ENCODE data around the gene TMEM156.

TMEM156 gene

GRCh38 chr4:38983291-38983690 is 48.9 kb downstream of the TMEM156 start:
- Histone ChIP-seq H3K4ac (ENCODE audit: low read depth, low read length) (no peak overlapping the region), H4K5ac (ENCODE audit: low read length) (no peak overlapping the region), H3K4me1 (ENCODE audit: control insufficient read depth, low read depth, low read length) (no peaks in the 10 kb centered on the region), H3K56ac (ENCODE audit: low read length) (no peak overlapping the region), H3K18ac (ENCODE audit: low read length) (no peak overlapping the region), H3K4me2 (ENCODE audit: low read length) (no peak overlapping the region), H2BK15ac (replicated peaks; ENCODE audit: low read depth) (no peak overlapping the region), H3K36me3 (ENCODE audit: control insufficient read depth, insufficient read depth, low read length) (no peaks in the 10 kb centered on the region), H3K79me1 (ENCODE audit: low read length) (no peaks in the 10 kb centered on the region), H2BK120ac (ENCODE audit: low read depth, low read length) (no peak overlapping the region), H3K4me3 (ENCODE audit: low read length) (no peak overlapping the region), H3K27me3 (ENCODE audit: insufficient read depth, low read length, poor library complexity) (no peaks in the 10 kb centered on the region), H3K27ac (ENCODE audit: low read depth, low read length) (no peak overlapping the region), H2BK5ac (ENCODE audit: low read length) (no peak overlapping the region), H3K9ac (ENCODE audit: low read length) (no peak overlapping the region), H4K8ac (ENCODE audit: low read depth, low read length) (no peak overlapping the region), H2AK5ac (ENCODE audit: low read length) (no peak overlapping the region), H3K79me2 (ENCODE audit: control insufficient read depth, insufficient read depth, low read length) (no peaks in the 10 kb centered on the region), H3K23ac (ENCODE audit: low read length) (no peak overlapping the region)
- no CpG with 5 or more reads among the region's 6 CpGs for WGBS (ENCODE audit: extremely low coverage, insufficient coverage, low lambda C conversion rate)
- no peak for DNase-seq

- Histone ChIP-seq H3K4me3 (ENCODE audit: low read length) (no peak overlapping the region), H2BK120ac (ENCODE audit: low read depth, low read length) (no peak overlapping the region), H3K18ac (ENCODE audit: low read length) (no peak overlapping the region), H3K36me3 (ENCODE audit: control insufficient read depth, insufficient read depth, low read length) (no peaks in the 10 kb centered on the region), H4K5ac (ENCODE audit: low read length) (no peak overlapping the region), H3K4ac (ENCODE audit: low read depth, low read length) (no peak overlapping the region), H2BK15ac (replicated peaks; ENCODE audit: low read depth) (no peak overlapping the region), H3K4me1 (ENCODE audit: control insufficient read depth, low read depth, low read length) (no peaks in the 10 kb centered on the region), H3K9ac (ENCODE audit: low read length) (no peak overlapping the region), H3K27ac (ENCODE audit: low read depth, low read length) (no peak overlapping the region), H3K23ac (ENCODE audit: low read length) (no peak overlapping the region), H3K56ac (ENCODE audit: low read length) (no peak overlapping the region), H3K27me3 (ENCODE audit: insufficient read depth, low read length, poor library complexity) (no peaks in the 10 kb centered on the region), H2AK5ac (ENCODE audit: low read length) (no peak overlapping the region), H4K8ac (ENCODE audit: low read depth, low read length) (no peak overlapping the region), H3K4me2 (ENCODE audit: low read length) (no peak overlapping the region), H2BK5ac (ENCODE audit: low read length) (no peak overlapping the region), H3K79me1 (ENCODE audit: low read length) (no peaks in the 10 kb centered on the region), H3K79me2 (ENCODE audit: control insufficient read depth, insufficient read depth, low read length) (no peaks in the 10 kb centered on the region)
- no peak for DNase-seq
- no CpG with 5 or more reads among the region's 5 CpGs for WGBS (ENCODE audit: extremely low coverage, insufficient coverage, low lambda C conversion rate)
Measured at GRCh38 chr4:38982361-38983095, 49.7 kb downstream of the TMEM156 start.

GRCh38 chr4:38980903-38981676 is 51.1 kb downstream of the TMEM156 start:
- H3K9ac ChIP-seq (ENCODE audit: low read length): no peak overlapping the region
- no peak overlapping the region for H2BK15ac ChIP-seq (replicated peaks; ENCODE audit: low read depth)
- H3K23ac ChIP-seq (ENCODE audit: low read length): no peak overlapping the region
- H3K36me3 ChIP-seq (ENCODE audit: control insufficient read depth, insufficient read depth, low read length): no peaks in the 10 kb centered on the region
- H4K5ac ChIP-seq (ENCODE audit: low read length): no peak overlapping the region
- no peaks in the 10 kb centered on the region for H3K4me1 ChIP-seq (ENCODE audit: control insufficient read depth, low read depth, low read length)
- H4K8ac ChIP-seq (ENCODE audit: low read depth, low read length): no peak overlapping the region
- no peak overlapping the region for H2BK5ac ChIP-seq (ENCODE audit: low read length)
- H3K27me3 ChIP-seq (ENCODE audit: insufficient read depth, low read length, poor library complexity): no peaks in the 10 kb centered on the region
- H2BK120ac ChIP-seq (ENCODE audit: low read depth, low read length): no peak overlapping the region
- H3K79me1 ChIP-seq (ENCODE audit: low read length): no peaks in the 10 kb centered on the region
- H3K79me2 ChIP-seq (ENCODE audit: control insufficient read depth, insufficient read depth, low read length): no peaks in the 10 kb centered on the region
- no peak overlapping the region for H3K4me2 ChIP-seq (ENCODE audit: low read length)
- no peak overlapping the region for H3K27ac ChIP-seq (ENCODE audit: low read depth, low read length)
- H3K4ac ChIP-seq (ENCODE audit: low read depth, low read length): no peak overlapping the region
- H3K4me3 ChIP-seq (ENCODE audit: low read length): no peak overlapping the region
- no peak overlapping the region for H3K18ac ChIP-seq (ENCODE audit: low read length)
- no peak overlapping the region for H3K56ac ChIP-seq (ENCODE audit: low read length)
- H2AK5ac ChIP-seq (ENCODE audit: low read length): no peak overlapping the region
- WGBS (ENCODE audit: extremely low coverage, insufficient coverage, low lambda C conversion rate): no CpG with 5 or more reads among the region's 7 CpGs
- DNase-seq: no peak

DNA sequence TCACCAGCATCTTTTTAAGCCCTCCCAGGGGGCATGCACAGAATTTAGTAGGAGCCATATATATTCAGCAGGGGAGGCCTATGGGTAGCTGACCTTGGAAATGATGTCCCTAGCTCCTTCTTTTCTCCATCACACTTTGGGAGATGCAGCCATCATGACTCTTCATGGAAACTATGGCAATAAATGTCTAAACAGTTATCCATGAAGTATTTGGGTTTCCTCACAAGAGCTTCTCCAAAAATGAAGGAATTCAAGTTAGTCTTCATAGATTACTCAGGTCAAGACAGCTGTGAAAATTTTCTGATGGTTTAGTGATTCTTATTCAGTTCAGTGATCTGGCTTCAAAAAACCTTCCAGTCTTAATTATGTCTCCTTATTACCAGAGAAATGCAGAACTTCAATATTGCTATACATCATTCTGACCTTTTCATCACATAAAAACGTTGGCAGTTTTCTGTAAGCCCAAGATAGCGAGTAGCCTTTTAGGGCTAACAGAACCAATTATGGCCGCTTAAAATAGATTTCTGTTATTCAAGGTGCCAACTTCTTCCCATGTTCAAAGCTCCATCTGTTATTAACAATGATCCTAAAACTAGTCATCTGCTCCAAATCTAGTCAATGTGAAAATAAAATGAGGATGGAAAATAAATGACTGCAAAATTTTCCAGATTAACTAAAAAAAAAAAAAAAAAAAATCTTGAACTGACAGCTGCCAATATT is 52.5 kb downstream of the TMEM156 start:
- Histone ChIP-seq H4K8ac (ENCODE audit: low read depth, low read length) (no peak overlapping the region), H4K5ac (ENCODE audit: low read length) (no peak overlapping the region), H2AK5ac (ENCODE audit: low read length) (no peak overlapping the region), H3K18ac (ENCODE audit: low read length) (no peak overlapping the region), H3K27me3 (ENCODE audit: insufficient read depth, low read length, poor library complexity) (no peaks in the 10 kb centered on the region), H3K4me3 (ENCODE audit: low read length) (no peak overlapping the region), H3K4me1 (ENCODE audit: control insufficient read depth, low read depth, low read length) (no peaks in the 10 kb centered on the region), H3K79me2 (ENCODE audit: control insufficient read depth, insufficient read depth, low read length) (no peaks in the 10 kb centered on the region), H3K4me2 (ENCODE audit: low read length) (no peak overlapping the region), H3K4ac (ENCODE audit: low read depth, low read length) (no peak overlapping the region), H3K9ac (ENCODE audit: low read length) (no peak overlapping the region), H2BK120ac (ENCODE audit: low read depth, low read length) (no peak overlapping the region), H3K56ac (ENCODE audit: low read length) (no peak overlapping the region), H3K27ac (ENCODE audit: low read depth, low read length) (no peak overlapping the region), H3K23ac (ENCODE audit: low read length) (no peak overlapping the region), H3K79me1 (ENCODE audit: low read length) (no peaks in the 10 kb centered on the region), H3K36me3 (ENCODE audit: control insufficient read depth, insufficient read depth, low read length) (no peaks in the 10 kb centered on the region), H2BK5ac (ENCODE audit: low read length) (no peak overlapping the region), H2BK15ac (replicated peaks; ENCODE audit: low read depth) (no peak overlapping the region)
- DNase-seq: no peak
- WGBS (ENCODE audit: extremely low coverage, insufficient coverage, low lambda C conversion rate): no CpG with 5 or more reads among the region's 3 CpGs

DNA sequence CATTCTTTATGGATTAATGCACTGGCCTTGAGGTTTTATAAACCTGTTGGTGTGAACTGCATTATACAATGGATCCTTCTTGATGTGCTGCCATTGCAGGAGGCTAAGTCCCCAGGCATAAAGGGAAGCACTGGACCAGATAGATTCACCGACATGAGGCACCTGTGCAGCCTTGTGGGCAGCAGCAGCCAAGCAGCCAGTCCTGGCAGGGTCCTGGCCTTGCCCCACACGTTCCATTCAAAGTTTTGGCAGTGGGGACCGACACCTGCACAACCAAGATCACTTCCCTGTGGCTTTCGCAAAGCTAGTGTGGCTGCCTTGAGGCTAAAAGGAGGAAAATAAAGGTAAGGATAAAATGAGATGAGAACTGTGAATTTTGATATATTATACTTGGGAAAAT is 53.1 kb downstream of the TMEM156 start:
- H3K4me2 ChIP-seq (ENCODE audit: low read length): no peak overlapping the region
- H4K8ac ChIP-seq (ENCODE audit: low read depth, low read length): no peak overlapping the region
- no peak overlapping the region for H2AK5ac ChIP-seq (ENCODE audit: low read length)
- H3K36me3 ChIP-seq (ENCODE audit: control insufficient read depth, insufficient read depth, low read length): no peaks in the 10 kb centered on the region
- H3K9ac ChIP-seq (ENCODE audit: low read length): no peak overlapping the region
- H3K27me3 ChIP-seq (ENCODE audit: insufficient read depth, low read length, poor library complexity): no peaks in the 10 kb centered on the region
- no peak overlapping the region for H3K4me3 ChIP-seq (ENCODE audit: low read length)
- no peaks in the 10 kb centered on the region for H3K79me1 ChIP-seq (ENCODE audit: low read length)
- no CpG with 5 or more reads among the region's 4 CpGs for WGBS (ENCODE audit: extremely low coverage, insufficient coverage, low lambda C conversion rate)
- no peak overlapping the region for H3K56ac ChIP-seq (ENCODE audit: low read length)
- no peak overlapping the region for H3K4ac ChIP-seq (ENCODE audit: low read depth, low read length)
- H4K5ac ChIP-seq (ENCODE audit: low read length): no peak overlapping the region
- H2BK120ac ChIP-seq (ENCODE audit: low read depth, low read length): no peak overlapping the region
- no peak overlapping the region for H3K18ac ChIP-seq (ENCODE audit: low read length)
- no peak for DNase-seq
- no peak overlapping the region for H3K23ac ChIP-seq (ENCODE audit: low read length)
- no peak overlapping the region for H2BK5ac ChIP-seq (ENCODE audit: low read length)
- no peak overlapping the region for H2BK15ac ChIP-seq (replicated peaks; ENCODE audit: low read depth)
- no peak overlapping the region for H3K27ac ChIP-seq (ENCODE audit: low read depth, low read length)
- no peaks in the 10 kb centered on the region for H3K4me1 ChIP-seq (ENCODE audit: control insufficient read depth, low read depth, low read length)
- no peaks in the 10 kb centered on the region for H3K79me2 ChIP-seq (ENCODE audit: control insufficient read depth, insufficient read depth, low read length)

Measured in mesendoderm (in vitro differentiated cells).